ENCODE data around the gene SV2B. TPM values are rescaled to one million over a fixed set of nuclear protein-coding genes. Genes with fewer than 3 reads are reported as not detected.

The SV2B gene
- total RNA-seq, 2 donors from 2014 or later: 6.5 to 8.8 TPM

DNA sequence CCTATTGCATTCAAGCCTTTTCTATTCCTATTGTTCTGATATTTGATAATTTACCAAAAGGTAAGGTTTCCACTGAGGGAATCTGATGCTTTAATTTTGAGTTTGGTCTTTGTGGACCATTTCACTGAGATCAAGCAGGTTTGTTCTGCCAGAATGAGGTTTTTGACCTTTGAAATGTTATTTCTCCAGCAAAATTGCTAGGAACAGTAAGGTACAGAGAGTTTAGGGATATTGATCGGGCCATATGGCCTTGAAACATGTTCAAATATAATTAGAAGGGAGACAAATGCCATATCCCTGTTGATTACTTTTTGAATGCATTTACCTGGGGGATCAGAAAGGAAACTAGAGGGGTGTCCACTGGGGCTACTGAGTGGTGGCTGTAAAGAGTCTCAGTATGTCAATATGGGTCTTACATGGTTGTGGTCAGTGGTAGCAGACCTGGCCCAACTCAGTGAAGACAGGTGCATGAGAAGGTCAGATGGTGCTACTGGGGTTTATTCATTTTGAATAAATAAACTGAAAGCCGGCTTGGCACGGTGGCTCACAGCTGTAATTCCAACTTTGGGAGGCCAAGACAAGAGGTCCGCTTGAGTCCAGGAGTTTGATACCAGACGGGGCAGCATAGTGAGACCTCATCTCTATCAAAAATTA lies 100.2 kb downstream of the SV2B start:
- peaks cover 15% of the 10 kb centered on the region for H3K27me3 Mint-ChIP-seq (ENCODE audit: insufficient read depth)
- H3K4me1 Mint-ChIP-seq: peaks cover 33% of the 10 kb centered on the region
- Histone ChIP-seq H3K36me3 (ENCODE audit: control insufficient read depth, insufficient read depth, low read length) (no peaks in the 10 kb centered on the region), H3K9me3 (ENCODE audit: control insufficient read depth, low read length) (no peaks in the 10 kb centered on the region), H3K4me3 (ENCODE audit: low read length) (no peak overlapping the region), H3K9ac (ENCODE audit: extremely low read depth, low read length, poor library complexity, severe bottlenecking) (no peak overlapping the region), H3K27me3 (ENCODE audit: control insufficient read depth, insufficient read depth, low read length, poor library complexity, severe bottlenecking) (peaks cover 26% of the 10 kb centered on the region), H3K27ac (ENCODE audit: low read depth, low read length) (no peak overlapping the region), H3K4me1 (ENCODE audit: control insufficient read depth, insufficient read depth, low read length) (peaks cover 10% of the 10 kb centered on the region)
- 90 to 96% methylated on average over 4 to 5 of the region's 5 CpGs for WGBS, 2 experiments (ENCODE audit: insufficient coverage in 1 of 2, insufficient read length in 1 of 2)
- no peak overlapping the region for H3K27ac Mint-ChIP-seq
- DNase-seq: no peak
- no peak overlapping the region for H3K4me3 Mint-ChIP-seq
- no peaks in the 10 kb centered on the region for H3K9me3 Mint-ChIP-seq
- TF ChIP-seq, protein P1, sequence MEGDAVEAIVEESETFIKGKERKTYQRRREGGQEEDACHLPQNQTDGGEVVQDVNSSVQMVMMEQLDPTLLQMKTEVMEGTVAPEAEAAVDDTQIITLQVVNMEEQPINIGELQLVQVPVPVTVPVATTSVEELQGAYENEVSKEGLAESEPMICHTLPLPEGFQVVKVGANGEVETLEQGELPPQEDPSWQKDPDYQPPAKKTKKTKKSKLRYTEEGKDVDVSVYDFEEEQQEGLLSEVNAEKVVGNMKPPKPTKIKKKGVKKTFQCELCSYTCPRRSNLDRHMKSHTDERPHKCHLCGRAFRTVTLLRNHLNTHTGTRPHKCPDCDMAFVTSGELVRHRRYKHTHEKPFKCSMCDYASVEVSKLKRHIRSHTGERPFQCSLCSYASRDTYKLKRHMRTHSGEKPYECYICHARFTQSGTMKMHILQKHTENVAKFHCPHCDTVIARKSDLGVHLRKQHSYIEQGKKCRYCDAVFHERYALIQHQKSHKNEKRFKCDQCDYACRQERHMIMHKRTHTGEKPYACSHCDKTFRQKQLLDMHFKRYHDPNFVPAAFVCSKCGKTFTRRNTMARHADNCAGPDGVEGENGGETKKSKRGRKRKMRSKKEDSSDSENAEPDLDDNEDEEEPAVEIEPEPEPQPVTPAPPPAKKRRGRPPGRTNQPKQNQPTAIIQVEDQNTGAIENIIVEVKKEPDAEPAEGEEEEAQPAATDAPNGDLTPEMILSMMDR (conservative IDR thresholded peaks at IDR 0.05): no peak
- H3K36me3 Mint-ChIP-seq (ENCODE audit: low read depth): no peaks in the 10 kb centered on the region

DNA sequence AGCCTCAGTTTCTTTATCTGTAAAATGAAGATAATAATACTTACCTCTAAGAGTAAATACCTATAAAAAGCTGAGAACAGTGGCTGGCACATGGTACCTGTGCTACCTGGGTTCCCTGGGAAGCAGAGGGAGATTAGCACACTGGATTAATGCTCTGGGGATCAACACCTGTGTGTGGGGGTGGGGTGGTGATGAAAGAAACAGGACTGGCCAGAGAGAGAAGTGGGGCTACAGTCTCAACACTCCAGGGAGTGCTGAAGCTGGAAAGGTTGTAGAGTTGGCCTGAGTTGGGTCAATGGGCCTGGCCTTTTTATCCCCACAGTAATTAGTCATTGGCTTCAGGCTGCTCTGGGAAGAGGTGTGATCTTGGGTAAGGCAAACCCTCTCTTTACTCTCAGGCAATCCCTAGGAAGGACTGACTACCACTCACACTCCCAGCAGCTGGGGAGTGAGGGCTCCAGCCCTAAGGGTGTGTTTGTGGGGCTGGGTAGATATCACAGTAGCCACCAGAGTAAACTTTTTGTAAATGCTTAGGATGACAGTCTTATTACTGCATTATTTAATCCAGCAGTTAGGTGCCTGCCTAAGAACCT lies 102.5 kb downstream of the SV2B start:
- H3K9ac ChIP-seq (ENCODE audit: extremely low read depth, low read length, poor library complexity, severe bottlenecking): no peak overlapping the region
- no peaks in the 10 kb centered on the region for H3K36me3 Mint-ChIP-seq (ENCODE audit: low read depth)
- no peaks in the 10 kb centered on the region for H3K9me3 ChIP-seq (ENCODE audit: control insufficient read depth, low read length)
- peaks cover 26% of the 10 kb centered on the region for H3K27me3 ChIP-seq (ENCODE audit: control insufficient read depth, insufficient read depth, low read length, poor library complexity, severe bottlenecking)
- H3K4me1 Mint-ChIP-seq: peaks cover 33% of the 10 kb centered on the region
- H3K9me3 Mint-ChIP-seq: no peaks in the 10 kb centered on the region
- no peak overlapping the region for H3K4me3 Mint-ChIP-seq
- TF ChIP-seq, protein P1 (conservative IDR thresholded peaks at IDR 0.05): no peak
- no peak overlapping the region for H3K4me3 ChIP-seq (ENCODE audit: low read length)
- H3K36me3 ChIP-seq (ENCODE audit: control insufficient read depth, insufficient read depth, low read length): no peaks in the 10 kb centered on the region
- H3K4me1 ChIP-seq (ENCODE audit: control insufficient read depth, insufficient read depth, low read length): peaks cover 10% of the 10 kb centered on the region
- H3K27ac Mint-ChIP-seq: peak overlapping the region; percentile 34
- H3K27me3 Mint-ChIP-seq (ENCODE audit: insufficient read depth): peaks cover 15% of the 10 kb centered on the region
- H3K27ac ChIP-seq (ENCODE audit: low read depth, low read length): no peak overlapping the region
- peak; percentile 64 for DNase-seq

DNA sequence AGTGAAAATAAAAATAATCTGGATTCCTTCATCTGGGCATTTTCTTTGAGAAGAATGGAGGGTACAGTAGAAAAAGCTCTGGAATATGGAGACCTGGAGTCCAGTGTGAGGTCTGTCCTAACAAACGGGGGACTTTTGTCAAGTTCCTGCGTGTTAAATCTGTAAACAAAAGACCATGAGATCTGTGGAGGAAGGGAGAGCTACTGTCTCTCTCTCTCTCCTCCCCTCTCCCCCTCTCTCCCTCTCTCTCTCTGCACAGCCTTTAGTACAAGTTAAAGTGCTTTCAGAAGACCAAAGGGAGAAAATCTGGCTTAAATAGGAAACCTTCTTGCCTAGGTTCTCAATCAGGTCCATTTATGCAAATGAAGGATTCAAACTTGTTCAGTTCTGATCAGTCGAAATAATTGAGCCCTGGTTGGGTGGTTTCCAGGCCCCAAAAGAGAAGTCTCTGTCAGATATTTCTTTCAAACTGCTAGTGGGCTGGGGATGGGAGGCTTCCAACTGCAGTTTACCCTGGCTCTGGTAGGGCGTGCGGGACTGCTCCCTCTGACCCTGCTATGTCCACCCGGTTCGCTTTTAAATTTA lies 103.7 kb downstream of the SV2B start:
- peaks cover 25% of the 10 kb centered on the region for H3K4me1 Mint-ChIP-seq

More for the DNA sequence above, 103.7 kb downstream of the SV2B start:
- Histone ChIP-seq H3K27ac (ENCODE audit: low read depth, low read length) (no peak overlapping the region), H3K4me3 (ENCODE audit: low read length) (no peak overlapping the region), H3K27me3 (ENCODE audit: control insufficient read depth, insufficient read depth, low read length, poor library complexity, severe bottlenecking) (peaks cover 28% of the 10 kb centered on the region), H3K9me3 (ENCODE audit: control insufficient read depth, low read length) (no peaks in the 10 kb centered on the region), H3K36me3 (ENCODE audit: control insufficient read depth, insufficient read depth, low read length) (no peaks in the 10 kb centered on the region), H3K4me1 (ENCODE audit: control insufficient read depth, insufficient read depth, low read length) (peaks cover 10% of the 10 kb centered on the region), H3K9ac (ENCODE audit: extremely low read depth, low read length, poor library complexity, severe bottlenecking) (no peak overlapping the region)
- Mint-ChIP-seq H3K27me3 (ENCODE audit: insufficient read depth) (peaks cover 18% of the 10 kb centered on the region), H3K9me3 (no peaks in the 10 kb centered on the region), H3K36me3 (ENCODE audit: low read depth) (no peaks in the 10 kb centered on the region), H3K4me3 (no peak overlapping the region), H3K27ac (no peak overlapping the region)
- 79 to 93% methylated on average over 2 to 7 of the region's 7 CpGs for WGBS, 2 experiments (ENCODE audit: insufficient coverage in 1 of 2, insufficient read length in 1 of 2)
- TF ChIP-seq, protein P1 (conservative IDR thresholded peaks at IDR 0.05): no peak
- no peak for DNase-seq
